HG02571 (cell line): Measurements from ENCODE around the gene SPINT1.

ENCODE experiments used
- ATAC-seq: cut with Tn5 transposase; IDR thresholded peaks from one replicate; pipeline ENCODE4 v1.9.1; 2021; ENCODE audit warnings: mild to moderate bottlenecking, moderate library complexity; ENCODE audit not compliant: unreplicated experiment

The SPINT1 gene

GRCh38 chr15:40891138-40891537 lies 47.3 kb downstream of the SPINT1 start:
- no peak for ATAC-seq

GRCh38 chr15:40891810-40892446 lies 48.1 kb downstream of the SPINT1 start:
- ATAC-seq, result no peak

DNA sequence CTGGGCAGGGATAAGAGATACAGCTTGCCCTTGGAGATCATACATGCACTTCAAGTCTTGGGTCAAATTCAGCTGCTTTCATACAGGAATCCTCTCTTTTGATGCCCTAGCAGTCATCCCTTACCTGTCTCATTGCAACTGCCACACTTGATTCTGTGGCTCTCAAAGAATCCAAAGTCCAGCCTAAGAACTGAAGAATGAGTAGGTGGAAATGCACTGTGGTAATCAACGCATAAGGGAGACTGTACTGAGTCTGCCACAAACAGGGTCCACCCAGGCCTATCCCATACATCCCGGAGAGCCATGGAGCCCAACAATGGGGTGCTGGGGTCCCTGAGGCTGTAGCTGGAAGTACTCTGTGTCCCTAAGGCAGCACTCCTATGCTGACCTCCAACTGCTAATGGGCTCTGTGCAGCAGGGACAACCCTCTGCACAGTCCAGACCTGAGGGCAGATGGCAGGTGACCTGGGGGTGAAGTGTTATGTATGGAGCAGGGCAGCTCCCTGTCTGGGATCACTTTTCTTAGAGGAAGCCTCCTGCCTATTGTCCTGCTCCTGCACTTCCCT lies 48.7 kb downstream of the SPINT1 start:
- ATAC-seq, result no peak

- ATAC-seq, result no peak
These were observed 49.3 kb downstream of the SPINT1 start for GRCh38 chr15:40893019-40893670.

- peak; percentile 77 for ATAC-seq
These were observed 50.2 kb downstream of the SPINT1 start, which contains the start of gene VPS18 for GRCh38 chr15:40893733-40894680. TSS of gene VPS18 (plus strand) at chr15:40894450. CDS start at chr15:40894769, 319 bp downstream.

- no peak for ATAC-seq
These were observed 51.0 kb downstream of the SPINT1 start for GRCh38 chr15:40894681-40895448.

GRCh38 chr15:40899536-40900207 lies 55.8 kb downstream of the SPINT1 start:
- ATAC-seq, result no peak

- ATAC-seq, result no peak
These were observed 56.6 kb downstream of the SPINT1 start for GRCh38 chr15:40900256-40901052.

GRCh38 chr15:40901053-40901443 lies 57.2 kb downstream of the SPINT1 start:
- no peak for ATAC-seq

GRCh38 chr15:40902605-40903561 lies 59.0 kb downstream of the SPINT1 start:
- ATAC-seq, result no peak

DNA sequence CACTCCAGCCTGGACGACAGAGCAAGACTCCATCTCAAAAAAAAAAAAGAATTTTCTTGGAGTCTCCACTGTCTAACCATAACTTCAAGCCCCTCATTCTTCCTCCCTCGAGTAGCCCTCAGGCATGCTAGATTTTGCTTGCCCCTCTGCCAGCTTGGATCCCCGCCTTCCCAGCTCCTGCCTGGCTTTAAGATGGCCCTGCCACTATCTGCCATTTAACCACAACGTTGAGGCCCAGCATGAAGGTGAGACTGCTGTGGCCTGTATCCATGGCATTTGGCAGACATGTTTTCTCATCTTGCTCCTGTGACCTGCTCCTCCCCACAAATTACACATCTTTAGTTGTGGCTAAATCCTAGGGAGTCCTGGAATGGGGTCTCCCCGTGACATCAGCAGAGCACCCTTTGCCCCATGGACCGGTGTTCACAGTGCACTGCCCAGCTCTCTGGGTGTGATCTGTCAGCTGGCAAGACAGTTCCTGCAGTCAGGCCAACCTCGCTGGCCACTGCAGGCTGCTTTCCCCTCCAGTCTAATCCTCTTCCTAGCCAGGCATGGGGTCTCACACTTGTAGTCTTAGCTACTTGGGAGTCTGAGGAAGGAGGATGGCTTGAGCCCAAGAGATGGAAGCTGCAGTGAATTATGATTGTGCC lies 60.8 kb downstream of the SPINT1 start:
- ATAC-seq, result no peak

- peak; percentile 57 for ATAC-seq
These were observed 62.5 kb downstream of the SPINT1 start for GRCh38 chr15:40906091-40906990.

DNA sequence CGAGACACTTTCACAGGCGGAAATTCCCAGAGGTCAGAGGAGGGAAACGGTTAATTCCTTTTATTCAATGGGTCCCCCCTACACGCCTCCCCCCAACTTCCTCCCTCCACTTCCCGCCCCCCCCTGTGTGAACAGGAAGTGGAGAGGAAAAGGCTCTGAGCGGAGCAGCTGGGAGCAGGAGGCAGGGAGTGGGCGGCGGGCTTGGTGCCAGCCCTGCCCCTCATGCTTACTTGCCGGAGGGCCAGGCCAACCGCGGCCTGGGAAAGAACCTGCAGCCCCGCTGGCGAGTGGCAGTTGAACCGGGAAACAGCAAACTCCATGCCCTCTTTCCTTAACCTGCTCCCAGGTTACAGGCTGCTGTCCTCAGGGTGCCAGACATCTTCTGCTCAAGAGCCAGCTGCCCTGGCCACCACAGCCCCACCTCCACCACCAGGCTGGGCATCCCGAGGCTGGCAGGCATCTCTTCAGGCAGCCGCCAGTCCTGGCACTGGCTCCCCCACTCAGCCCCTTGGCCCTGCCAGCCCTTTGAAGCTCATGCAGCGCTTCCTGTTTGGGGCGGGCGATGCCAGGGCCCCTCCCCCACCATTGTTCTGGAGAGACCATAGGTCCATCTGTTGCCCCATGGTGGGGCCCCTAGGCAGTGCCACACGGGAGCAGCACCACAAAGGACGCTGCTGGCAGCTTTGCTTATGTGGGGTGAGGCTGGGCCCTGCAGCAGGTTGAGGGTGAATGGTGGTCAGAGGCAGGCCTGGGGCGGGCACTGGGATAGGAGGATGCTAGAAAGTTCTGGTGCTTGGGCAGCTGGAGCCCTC lies 63.3 kb downstream of the SPINT1 start:
- ATAC-seq, result no peak
